Raji (cell line): ENCODE results near the gene SFT2D3.

Experiments used
- POLR2A ChIP-seq: IDR thresholded peaks from 2 replicates; pipeline ENCODE4 v1.6.1; 2011; ENCODE audit warnings: low read depth, low read length, control low read depth; ENCODE audit not compliant: insufficient read depth

Gene SFT2D3, protein sequence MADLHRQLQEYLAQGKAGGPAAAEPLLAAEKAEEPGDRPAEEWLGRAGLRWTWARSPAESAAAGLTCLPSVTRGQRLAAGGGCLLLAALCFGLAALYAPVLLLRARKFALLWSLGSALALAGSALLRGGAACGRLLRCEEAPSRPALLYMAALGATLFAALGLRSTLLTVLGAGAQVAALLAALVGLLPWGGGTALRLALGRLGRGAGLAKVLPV

DNA sequence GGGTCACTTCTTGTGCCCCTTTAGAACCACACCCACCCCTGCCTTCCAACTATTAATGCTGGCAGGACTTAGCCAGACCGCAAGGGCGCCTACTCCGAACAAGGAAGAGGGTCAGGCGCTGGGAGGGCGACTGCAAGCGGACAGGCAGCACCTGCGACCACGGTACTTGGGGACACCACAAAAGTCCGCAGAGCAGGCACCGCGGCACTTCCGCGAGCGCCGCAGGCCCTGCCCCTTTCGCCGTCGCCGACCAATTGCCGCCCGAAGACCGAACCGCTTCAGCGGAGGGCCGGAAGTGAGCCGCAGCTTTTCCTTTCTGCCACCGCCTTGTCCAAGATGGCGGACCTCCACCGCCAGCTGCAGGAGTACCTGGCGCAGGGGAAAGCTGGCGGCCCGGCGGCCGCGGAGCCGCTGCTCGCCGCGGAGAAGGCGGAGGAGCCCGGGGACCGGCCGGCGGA, at the start of gene SFT2D3:
Gene SFT2D3, plus strand, starts transcription at position 305 of the 458 bp plus-strand sequence. Its CDS starts 32 bp downstream, at position 337.
- TF ChIP-seq POLR2A, result peak; percentile 96

DNA sequence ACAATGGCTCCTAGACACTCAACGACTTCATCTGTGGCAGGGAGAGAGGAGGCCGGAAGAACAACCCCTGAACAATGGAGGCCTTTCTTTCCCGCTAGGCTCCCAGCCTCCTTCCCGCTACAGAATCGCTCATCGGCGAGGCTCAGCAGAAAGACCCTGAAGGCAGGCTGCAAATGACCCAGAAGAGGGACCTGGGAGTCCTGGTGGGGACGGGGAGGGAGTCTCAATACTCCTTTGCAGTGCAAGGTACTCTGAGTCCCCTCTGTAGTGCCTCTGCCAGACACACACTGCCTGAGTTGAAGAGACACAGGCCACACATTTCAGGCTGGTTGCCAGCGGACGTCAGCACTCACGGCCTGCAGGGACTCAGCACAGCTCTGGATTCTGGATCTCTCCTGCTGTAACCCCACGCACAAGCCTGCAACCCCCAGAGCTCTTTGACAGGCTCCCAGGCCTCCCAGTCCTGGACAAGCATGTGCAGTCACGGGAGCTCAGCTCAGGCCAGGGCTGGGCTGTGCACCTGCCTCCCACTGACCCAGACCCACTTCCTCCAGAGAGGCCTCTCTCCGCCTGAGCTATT, 49.2 kb upstream of the SFT2D3 start:
- no peak for TF ChIP-seq POLR2A

DNA sequence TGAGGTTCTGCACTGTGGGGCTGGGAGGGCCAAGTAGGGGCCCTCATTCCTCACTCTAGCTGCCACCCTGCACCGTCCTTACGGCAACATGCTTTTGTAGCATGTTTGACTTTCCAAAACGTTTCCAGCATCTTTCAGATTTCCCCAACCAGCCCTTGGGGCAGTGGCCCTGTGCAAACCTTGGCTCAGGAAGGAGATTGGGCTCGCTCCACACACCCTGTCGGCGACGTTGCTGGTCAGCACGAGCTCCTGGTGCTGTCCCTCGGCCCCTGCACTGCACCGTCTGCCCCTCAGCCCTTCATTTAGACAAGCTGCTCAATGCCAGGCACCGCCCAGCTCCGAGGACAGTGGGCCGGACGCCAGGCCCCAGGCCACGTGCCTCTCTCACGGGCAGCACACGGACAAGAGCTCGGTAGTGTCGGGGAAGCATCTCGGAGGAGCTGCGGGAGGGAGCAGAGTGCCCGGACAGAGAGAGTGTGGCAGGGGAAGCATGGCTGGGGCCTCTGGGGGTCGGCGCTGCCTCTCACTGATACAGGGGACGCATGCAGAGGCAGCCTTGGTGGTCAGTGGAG, 48.4 kb upstream of the SFT2D3 start:
- TF ChIP-seq POLR2A, result no peak

DNA sequence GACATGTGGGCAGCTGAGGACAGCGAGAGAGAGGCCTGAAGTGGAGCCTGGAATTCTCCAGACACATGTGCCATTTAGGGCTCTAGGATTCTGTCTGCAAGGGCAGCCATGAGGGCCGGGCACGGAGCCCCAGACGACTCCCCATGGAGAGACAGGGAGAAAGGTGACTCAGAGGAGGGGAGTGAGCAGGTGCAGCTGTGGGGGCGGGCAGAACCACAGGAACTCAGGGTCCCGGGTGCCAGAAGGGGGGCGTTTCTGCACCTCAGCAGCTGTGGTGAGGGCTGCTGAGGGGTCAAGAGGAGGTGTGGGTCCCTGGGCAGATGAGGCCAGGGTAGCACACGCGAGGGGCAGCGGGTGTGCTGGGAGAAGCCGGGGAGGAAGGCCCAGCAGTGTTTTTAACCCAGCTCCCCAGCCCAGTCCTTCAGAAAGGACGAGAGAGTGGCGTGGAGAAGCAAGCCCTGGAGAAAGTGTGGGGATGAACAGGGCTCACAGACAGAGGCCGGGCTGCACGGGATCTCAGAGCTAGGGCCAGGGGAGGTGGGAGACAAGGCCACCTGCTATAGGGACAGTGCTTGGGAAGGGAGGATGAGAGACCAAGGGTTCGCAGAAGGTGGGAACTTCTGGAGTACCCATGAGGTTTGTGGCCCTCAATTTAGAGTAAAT, 47.7 kb upstream of the SFT2D3 start:
- TF ChIP-seq POLR2A, result no peak

DNA sequence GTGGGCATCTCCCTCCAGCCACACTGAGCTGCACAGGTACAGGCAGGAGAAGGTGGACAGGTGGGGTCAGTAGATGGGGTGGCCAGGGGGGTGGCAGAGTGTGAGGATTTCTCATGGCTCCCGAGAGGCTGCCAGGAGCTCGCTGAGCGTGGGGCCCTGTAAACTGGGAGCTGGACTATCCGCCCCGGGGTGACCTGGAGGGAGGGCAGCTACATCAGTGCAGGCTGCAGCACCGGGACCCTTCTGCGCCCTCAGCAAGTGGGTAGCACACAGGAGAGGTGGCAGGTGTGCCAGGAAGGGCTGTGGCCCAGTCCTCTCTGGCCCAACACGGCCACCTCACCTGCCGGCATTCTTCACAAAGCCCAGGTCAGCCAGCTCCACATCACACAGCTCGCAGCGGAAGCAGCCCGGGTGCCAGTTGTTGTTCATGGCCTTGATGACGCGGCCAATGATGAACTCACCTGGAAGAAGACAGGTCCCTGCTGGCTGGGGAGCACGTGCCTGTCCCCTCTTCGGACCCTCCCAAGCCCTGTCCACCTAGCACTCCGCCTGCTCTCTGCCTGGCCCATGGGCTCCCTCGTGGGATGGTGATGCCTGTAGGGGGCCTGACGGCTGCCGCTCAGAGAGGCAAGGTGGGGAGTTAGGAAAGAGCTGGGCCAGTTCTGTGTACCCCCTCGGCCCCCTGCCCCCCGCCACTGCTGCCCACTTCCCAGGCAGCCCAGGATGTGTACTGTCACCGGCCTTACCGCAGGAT, 47.0 kb upstream of the SFT2D3 start:
- TF ChIP-seq POLR2A, result no peak

DNA sequence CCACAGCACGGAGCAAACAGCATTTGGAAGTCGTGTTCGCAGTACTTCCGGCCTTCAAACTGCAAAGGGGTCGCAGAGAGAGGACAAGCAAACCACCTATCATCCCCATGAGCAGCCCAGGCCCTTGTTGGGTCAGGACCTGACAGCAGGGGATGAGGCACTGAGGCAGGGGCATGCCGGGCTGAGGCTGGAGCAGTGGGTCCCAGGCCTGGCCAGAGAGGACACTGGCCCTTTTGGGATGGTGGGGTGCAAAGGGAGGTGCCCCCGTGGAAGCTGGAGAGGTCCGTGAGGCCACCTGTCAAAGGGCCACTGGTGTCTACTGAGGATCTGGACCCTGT, 46.5 kb upstream of the SFT2D3 start:
- no peak for TF ChIP-seq POLR2A

DNA sequence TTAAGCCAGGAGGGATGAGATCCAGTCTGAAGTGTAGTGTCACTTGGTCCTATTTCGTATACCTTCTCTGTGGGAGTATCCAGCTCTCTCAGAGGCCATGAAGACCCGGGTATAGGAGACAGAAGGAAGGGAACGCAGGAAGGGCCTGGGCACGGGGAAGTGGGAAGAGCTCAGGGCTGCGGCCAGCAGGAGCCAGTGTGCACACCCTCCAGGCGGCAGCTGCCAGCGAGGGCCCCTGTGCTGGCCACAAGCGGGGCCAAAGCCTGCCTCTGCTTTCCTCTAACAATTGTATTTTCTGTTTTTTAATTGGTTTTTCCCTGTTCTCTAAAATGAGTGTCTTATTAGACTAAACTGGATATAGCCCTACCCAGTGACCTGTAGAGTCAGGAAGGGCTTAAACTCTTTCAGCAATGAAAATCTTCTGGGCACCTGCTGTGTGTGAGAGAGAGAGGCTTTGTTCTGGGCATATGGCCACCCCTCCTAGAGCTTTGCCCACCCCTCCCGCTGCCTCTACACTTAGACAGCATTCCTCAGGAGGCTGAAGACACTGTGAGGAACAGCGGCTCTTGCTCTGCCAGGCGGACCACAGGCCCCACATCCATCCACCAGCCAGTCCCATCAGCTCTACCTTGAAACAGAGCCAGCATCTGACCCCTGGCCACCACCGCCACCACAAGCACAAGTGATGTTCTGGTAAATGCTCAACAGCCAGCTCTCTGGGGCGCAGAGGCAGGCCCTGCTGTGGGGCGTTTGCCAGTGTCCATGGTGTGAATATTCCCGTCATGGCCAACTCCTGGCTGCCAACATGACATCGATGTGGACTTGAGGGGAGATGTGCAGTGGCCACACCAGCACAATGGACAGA, 45.9 kb upstream of the SFT2D3 start:
- TF ChIP-seq POLR2A, result no peak

DNA sequence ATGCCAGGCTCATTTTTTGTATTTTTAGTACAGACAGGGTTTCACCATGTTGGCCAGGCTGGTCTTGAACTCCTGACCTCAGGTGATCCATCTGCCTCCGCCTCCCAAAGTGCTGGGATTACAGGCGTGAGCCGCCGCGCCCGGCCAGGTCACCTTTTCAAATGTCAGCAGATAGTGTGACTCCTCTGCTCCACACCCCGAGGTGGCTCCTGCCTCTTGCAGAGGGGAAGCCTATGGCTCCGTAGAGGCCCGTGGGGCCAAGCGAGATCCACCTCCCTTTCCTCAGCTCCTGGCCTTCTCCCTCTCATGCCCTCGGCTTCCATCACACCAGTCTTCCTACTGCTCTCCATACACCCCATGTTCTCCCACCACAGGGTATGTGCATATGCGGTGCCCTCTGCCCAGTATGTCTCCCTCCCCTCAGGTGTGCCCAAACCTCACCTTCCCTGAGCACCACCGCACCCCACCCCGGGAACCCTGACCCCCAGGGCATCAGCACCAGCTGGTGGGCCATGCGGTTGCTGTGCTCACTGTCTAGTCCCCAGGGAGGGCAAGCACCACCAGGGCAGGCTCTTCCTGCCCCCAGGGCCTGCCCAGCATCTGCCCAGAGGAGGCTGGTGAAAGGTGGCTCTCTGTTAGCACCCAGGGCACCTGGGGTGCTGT, 44.6 kb upstream of the SFT2D3 start:
- TF ChIP-seq POLR2A, result no peak

DNA sequence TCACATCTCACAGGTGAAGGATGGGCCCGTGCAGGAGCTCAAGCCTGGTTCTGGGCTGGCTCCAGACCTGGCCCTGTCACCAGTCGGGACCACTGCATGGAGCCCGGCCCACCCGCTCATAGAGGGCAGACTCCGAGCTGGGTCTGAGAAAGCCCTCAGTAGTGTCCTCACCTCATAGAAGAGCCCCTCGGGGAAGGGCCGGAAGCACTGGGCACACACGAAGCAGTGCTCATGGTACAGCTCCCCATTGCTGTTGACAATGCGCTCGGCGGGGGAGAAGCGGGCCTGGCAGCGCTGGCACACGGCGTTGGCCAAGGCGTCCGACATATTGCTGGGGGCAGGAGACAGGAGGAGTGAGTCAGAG, 44.1 kb upstream of the SFT2D3 start:
- TF ChIP-seq POLR2A, result no peak

DNA sequence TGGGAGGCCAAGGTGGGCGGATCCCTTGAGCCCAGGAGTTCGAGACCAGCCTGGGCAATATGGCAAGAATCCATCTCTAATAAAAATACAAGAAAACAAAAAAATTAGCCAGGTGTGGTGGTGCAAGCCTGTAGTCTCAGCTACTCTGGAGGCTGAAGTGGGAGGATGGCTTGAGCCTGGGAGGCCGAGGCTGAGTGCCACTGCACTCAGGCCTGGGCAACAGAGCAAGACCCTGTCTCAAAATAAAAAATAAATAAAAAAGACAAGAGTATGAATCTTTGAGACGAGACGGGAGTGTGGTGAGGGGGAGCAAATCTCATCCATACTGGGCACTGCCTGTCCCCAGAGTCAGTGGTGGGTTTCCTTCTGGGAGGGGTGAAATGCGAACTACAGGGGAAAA, 43.2 kb upstream of the SFT2D3 start:
- TF ChIP-seq POLR2A, result no peak

DNA sequence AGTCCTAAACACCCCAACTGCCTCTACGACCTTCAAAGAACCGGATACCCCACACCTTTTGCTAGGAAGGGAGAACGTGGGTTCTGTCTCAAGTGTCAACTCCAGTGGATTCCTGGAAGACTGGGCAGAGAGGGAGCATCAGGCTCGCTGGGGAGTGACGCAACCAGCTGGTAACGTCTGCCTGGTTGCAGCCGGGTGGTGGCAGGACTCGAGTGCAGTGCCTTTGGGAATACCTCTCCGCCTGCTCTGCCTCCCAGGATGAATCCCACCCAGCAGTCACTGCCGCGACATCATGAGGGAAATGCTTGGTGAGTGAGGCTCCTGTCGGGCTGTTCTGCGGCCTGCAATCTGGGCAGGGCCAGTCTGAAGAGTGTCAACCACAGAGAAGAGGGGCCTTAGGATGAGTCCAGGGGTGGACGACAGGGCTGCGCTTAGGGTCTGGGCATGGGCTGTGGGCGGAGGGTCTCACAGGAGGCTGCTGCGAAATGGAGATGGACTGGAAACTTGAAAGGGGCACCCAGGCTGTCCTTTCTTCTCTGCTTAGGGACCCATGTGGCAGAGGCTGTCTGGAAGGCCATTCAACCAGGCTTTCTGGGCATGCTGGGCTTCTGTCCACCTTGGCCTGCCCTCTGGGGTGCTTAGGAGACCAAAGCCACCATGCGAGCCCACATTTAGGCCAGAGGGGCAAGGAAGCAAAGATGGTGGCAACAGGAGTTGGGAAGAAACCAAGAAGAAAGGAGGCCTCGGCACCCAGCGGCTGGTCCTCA, 42.5 kb upstream of the SFT2D3 start:
- no peak for TF ChIP-seq POLR2A

DNA sequence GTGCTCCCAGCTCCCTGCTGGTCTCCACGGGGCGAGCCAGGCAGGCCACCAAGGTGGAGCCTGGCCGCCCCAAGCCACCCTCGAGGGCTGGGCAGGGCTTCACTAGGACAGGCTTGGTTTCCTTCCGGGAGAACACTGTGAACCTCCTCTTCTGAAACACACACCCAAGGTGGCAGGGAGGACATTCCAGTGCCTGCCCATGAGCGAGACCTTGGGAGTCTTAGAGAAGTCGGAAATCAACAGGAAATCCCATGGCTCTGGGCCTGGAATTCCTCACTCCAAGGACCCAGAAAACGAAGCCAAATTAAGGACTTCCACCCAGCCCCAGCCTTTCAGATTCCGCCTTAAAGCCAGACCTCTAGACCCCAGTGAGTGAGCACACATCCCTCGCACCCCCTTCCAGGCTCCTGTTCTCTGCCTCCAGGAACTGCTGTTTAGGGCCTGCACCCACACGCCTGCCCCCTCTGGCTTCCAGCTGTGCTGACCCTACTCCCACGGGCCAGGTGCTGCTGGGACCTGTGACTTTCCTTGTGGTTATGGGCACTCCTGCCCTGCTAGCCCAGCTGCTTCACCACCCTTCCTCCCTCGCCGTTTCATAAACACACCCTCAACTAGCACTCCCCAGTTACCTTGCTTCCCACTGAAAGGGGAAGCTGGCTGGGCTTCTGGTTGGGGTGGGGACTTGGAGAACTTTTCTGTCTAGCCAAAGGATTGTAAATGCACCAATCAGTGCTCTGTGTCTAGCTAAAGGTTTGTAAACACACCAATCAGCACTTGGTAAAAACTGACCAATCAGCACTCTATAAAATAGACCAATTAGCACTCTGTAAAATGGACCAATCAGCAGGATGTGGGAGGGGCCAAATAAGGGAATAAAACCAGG, 41.6 kb upstream of the SFT2D3 start:
- TF ChIP-seq POLR2A, result no peak

DNA sequence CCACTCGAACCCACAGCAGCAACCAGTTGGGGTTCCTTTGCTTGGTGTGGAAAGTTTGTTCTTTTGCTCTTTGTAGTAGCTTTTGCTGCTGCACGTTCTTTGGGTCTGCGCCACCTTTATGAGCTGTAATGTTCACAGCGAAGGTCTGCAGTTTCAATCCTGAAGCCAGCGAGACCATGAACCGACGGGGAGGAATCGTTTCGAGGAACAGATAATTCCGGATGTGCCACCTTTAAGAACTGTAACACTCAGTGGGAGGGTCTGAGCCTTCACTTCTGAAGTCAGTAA, 41.1 kb upstream of the SFT2D3 start:
- TF ChIP-seq POLR2A, result no peak
